AG09319 (cell line): ENCODE measurements around the gene HTR1D.

Source experiments
- DNase-seq: peaks from one replicate; pipeline ENCODE4 v3.0.0-alpha.2; 2010; ENCODE audit warnings: low read depth; ENCODE audit errors: extremely low read depth
- TF ChIP-seq, protein P1 (sequence below): IDR thresholded peaks from 2 replicates; pipeline ENCODE4 v1.5.1; 2011; ENCODE audit warnings: low read depth, mild to moderate bottlenecking, inconsistent platforms, low read length, moderate library complexity

The HTR1D gene

DNA sequence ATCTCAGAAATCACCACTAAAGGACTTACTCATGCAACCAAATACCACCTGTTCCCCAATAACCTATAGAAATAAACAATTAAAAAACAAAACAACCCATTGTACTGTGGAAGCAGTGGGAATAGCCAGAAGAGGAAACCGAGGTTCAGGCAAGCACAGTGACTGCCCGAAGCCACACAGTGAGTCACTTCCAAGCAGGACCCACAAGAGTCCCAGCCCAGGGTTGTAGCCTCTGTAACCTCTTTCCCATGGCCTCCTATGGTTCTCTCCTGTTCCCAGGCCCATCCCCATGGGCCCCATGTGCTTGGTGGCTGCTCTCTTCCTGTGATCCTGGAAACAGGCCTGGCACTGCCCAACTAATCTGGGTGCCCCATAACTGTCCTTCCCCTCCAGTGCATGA is 29.0 kb upstream of the HTR1D start:
- no peak for DNase-seq

GRCh38 chr1:23244256-23244761 is 27.0 kb upstream of the HTR1D start:
- DNase-seq, result no peak
- TF ChIP-seq, protein P1, sequence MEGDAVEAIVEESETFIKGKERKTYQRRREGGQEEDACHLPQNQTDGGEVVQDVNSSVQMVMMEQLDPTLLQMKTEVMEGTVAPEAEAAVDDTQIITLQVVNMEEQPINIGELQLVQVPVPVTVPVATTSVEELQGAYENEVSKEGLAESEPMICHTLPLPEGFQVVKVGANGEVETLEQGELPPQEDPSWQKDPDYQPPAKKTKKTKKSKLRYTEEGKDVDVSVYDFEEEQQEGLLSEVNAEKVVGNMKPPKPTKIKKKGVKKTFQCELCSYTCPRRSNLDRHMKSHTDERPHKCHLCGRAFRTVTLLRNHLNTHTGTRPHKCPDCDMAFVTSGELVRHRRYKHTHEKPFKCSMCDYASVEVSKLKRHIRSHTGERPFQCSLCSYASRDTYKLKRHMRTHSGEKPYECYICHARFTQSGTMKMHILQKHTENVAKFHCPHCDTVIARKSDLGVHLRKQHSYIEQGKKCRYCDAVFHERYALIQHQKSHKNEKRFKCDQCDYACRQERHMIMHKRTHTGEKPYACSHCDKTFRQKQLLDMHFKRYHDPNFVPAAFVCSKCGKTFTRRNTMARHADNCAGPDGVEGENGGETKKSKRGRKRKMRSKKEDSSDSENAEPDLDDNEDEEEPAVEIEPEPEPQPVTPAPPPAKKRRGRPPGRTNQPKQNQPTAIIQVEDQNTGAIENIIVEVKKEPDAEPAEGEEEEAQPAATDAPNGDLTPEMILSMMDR, result no peak

More for the DNA sequence above, 29.0 kb upstream of the HTR1D start:
- TF ChIP-seq, protein P1, result no peak

DNA sequence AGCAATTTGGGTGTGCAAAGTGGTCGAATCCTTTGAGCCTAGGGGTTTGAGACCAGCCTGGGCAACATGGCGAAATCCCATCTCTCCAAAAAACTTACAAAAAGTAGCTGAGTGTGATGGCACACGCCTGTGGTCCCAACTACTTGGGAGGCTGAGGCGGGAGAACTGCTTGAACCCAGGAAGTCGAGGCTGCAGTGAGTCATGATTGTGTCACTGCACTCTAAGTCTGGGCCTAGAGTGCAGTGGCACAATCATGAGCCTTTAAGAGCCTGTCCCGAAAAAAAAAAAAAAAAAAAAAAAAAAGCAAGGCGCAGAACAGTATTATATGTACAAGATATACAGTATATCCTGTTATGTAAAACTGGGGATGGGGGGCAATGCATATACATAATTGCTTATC is 25.1 kb upstream of the HTR1D start:
- DNase-seq, result no peak
- TF ChIP-seq, protein P1, result no peak

GRCh38 chr1:23239638-23240295 is 22.5 kb upstream of the HTR1D start:
- TF ChIP-seq, protein P1, result no peak
- DNase-seq, result no peak

DNA sequence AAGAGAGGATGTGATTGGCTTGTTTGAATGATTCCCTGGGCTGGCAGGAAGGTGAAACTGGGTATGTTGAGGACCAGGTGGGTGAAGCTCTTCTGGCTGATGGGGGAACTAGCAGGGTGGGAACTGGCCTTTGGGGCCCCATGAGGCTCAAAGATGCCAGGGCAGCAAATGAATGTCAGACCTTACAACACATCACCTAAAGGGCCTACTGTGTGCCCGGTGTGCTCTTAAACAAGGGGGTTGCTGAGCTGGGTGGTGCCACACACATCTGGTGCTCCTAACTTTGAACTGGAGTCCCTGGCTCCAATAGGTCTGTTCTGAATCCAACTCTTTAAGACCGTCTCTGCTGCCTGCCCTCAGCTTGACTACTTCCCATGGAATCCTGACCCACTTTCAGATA is 21.3 kb upstream of the HTR1D start:
- TF ChIP-seq, protein P1, result no peak
- no peak for DNase-seq

- TF ChIP-seq, protein P1, result no peak
- DNase-seq, result no peak
Observed at GRCh38 chr1:23237508-23237907, 20.2 kb upstream of the HTR1D start.

GRCh38 chr1:23227806-23228205 is 10.5 kb upstream of the HTR1D start:
- TF ChIP-seq, protein P1, result no peak
- DNase-seq, result no peak
